HAP-1 (cell line): ENCODE results near the gene DCLK2.

Experiments used
- DNase-seq, 2 experiments: peaks; one replicate each; pipeline ENCODE4 v3.0.0-alpha.2; 2016 to 2020; ENCODE audit warnings: low spot score in 2 of 2
- H3K27me3 ChIP-seq: fragments of 250-450 bp; sonication (Bioruptor Pico); 2 replicates; pipeline ENCODE4 v1.5.1; 2020; ENCODE audit warnings: low read depth, mild to moderate bottlenecking, moderate library complexity
- H3K36me3 ChIP-seq: fragments of 250-450 bp; sonication (Bioruptor Pico); replicated peaks from 2 replicates; pipeline ENCODE4 v1.5.1; 2020; ENCODE audit warnings: mild to moderate bottlenecking
- H3K4me1 ChIP-seq: fragments of 250-450 bp; sonication (Bioruptor Pico); 2 replicates; pipeline ENCODE4 v1.5.1; 2020; ENCODE audit warnings: mild to moderate bottlenecking
- H3K4me3 ChIP-seq: fragments of 250-450 bp; sonication (Bioruptor Pico); 2 replicates; pipeline ENCODE4 v1.5.1; 2020; ENCODE audit warnings: mild to moderate bottlenecking, moderate library complexity
- H3K9me3 ChIP-seq: fragments of 250-450 bp; sonication (Bioruptor Pico); 2 replicates; pipeline ENCODE4 v1.5.1; 2020; ENCODE audit warnings: mild to moderate bottlenecking, moderate library complexity
- in situ Hi-C: fragments of 300-500 bp; cut with MboI; formaldehyde crosslinking; loops from 3 replicates; pipeline ENCODE4 v1.14.3; 2020; ENCODE audit warnings: low sequenced_read_pairs, inconsistent platforms, mixed read lengths

The DCLK2 gene

GRCh38 chr4:150135134-150135772 is 57.0 kb downstream of the DCLK2 start:
- in situ Hi-C loops: no loop called here
- no peaks in the 10 kb centered on the region for H3K36me3 ChIP-seq
- H3K9me3 ChIP-seq: no peaks in the 10 kb centered on the region
- no peak overlapping the region for H3K4me3 ChIP-seq
- no peak for DNase-seq
- H3K4me1 ChIP-seq: peaks cover 15% of the 10 kb centered on the region
- no peaks in the 10 kb centered on the region for H3K27me3 ChIP-seq

- H3K4me1 ChIP-seq: peaks cover 15% of the 10 kb centered on the region
- DNase-seq: no peak
- H3K4me3 ChIP-seq: no peak overlapping the region
- in situ Hi-C loops: no loop called here
- H3K9me3 ChIP-seq: no peaks in the 10 kb centered on the region
- no peaks in the 10 kb centered on the region for H3K27me3 ChIP-seq
- no peaks in the 10 kb centered on the region for H3K36me3 ChIP-seq
Observed at GRCh38 chr4:150136036-150136435, 57.8 kb downstream of the DCLK2 start.

GRCh38 chr4:150136481-150136880 is 58.2 kb downstream of the DCLK2 start:
- in situ Hi-C loops: no loop called here
- Histone ChIP-seq H3K4me3 (no peak overlapping the region), H3K4me1 (peaks cover 15% of the 10 kb centered on the region), H3K36me3 (no peaks in the 10 kb centered on the region), H3K9me3 (no peaks in the 10 kb centered on the region), H3K27me3 (no peaks in the 10 kb centered on the region)
- no peak for DNase-seq

GRCh38 chr4:150139297-150139865 is 61.1 kb downstream of the DCLK2 start:
- H3K9me3 ChIP-seq: no peaks in the 10 kb centered on the region
- in situ Hi-C loops: no loop called here
- DNase-seq: no peak

GRCh38 chr4:150140774-150141400 is 62.6 kb downstream of the DCLK2 start:
- Histone ChIP-seq H3K36me3 (no peaks in the 10 kb centered on the region), H3K4me3 (no peak overlapping the region), H3K4me1 (peaks cover 15% of the 10 kb centered on the region), H3K9me3 (no peaks in the 10 kb centered on the region), H3K27me3 (no peaks in the 10 kb centered on the region)
- no peak for DNase-seq
- in situ Hi-C loops: no loop called here

More at GRCh38 chr4:150139297-150139865, 61.1 kb downstream of the DCLK2 start:
- peaks cover 15% of the 10 kb centered on the region for H3K4me1 ChIP-seq
- H3K27me3 ChIP-seq: no peaks in the 10 kb centered on the region
- H3K36me3 ChIP-seq: no peaks in the 10 kb centered on the region
- no peak overlapping the region for H3K4me3 ChIP-seq

- no peak for DNase-seq
- Histone ChIP-seq H3K4me3 (no peak overlapping the region), H3K36me3 (no peaks in the 10 kb centered on the region), H3K4me1 (peaks cover 11% of the 10 kb centered on the region), H3K9me3 (no peaks in the 10 kb centered on the region), H3K27me3 (no peaks in the 10 kb centered on the region)
- in situ Hi-C loops: no loop called here
Observed at GRCh38 chr4:150141756-150142155, 63.5 kb downstream of the DCLK2 start.

GRCh38 chr4:150142831-150143230 is 64.6 kb downstream of the DCLK2 start:
- Histone ChIP-seq H3K4me1 (peaks cover 2% of the 10 kb centered on the region), H3K27me3 (no peaks in the 10 kb centered on the region), H3K4me3 (no peak overlapping the region), H3K36me3 (no peaks in the 10 kb centered on the region), H3K9me3 (no peaks in the 10 kb centered on the region)
- in situ Hi-C loops: no loop called here
- DNase-seq: no peak

- no peak overlapping the region for H3K4me3 ChIP-seq
Observed at GRCh38 chr4:150145090-150145945, 67.1 kb downstream of the DCLK2 start.

GRCh38 chr4:150145946-150146340 is 67.7 kb downstream of the DCLK2 start:
- in situ Hi-C loops: no loop called here
- Histone ChIP-seq H3K4me3 (no peak overlapping the region), H3K4me1 (no peaks in the 10 kb centered on the region)

More at GRCh38 chr4:150145090-150145945, 67.1 kb downstream of the DCLK2 start:
- Histone ChIP-seq H3K27me3 (no peaks in the 10 kb centered on the region), H3K4me1 (no peaks in the 10 kb centered on the region), H3K36me3 (no peaks in the 10 kb centered on the region), H3K9me3 (no peaks in the 10 kb centered on the region)
- DNase-seq: peak in 1 of 2 experiments; percentile 22
- in situ Hi-C loops: no loop called here

GRCh38 chr4:150149381-150149780 is 71.1 kb downstream of the DCLK2 start:
- no peaks in the 10 kb centered on the region for H3K27me3 ChIP-seq
- no peak for DNase-seq
- H3K4me3 ChIP-seq: no peak overlapping the region
- no peaks in the 10 kb centered on the region for H3K36me3 ChIP-seq
- H3K9me3 ChIP-seq: no peaks in the 10 kb centered on the region
- in situ Hi-C loops: no loop called here
- H3K4me1 ChIP-seq: peaks cover 8% of the 10 kb centered on the region

More at GRCh38 chr4:150145946-150146340, 67.7 kb downstream of the DCLK2 start:
- Histone ChIP-seq H3K36me3 (no peaks in the 10 kb centered on the region), H3K9me3 (no peaks in the 10 kb centered on the region), H3K27me3 (no peaks in the 10 kb centered on the region)
- DNase-seq: no peak

- no peaks in the 10 kb centered on the region for H3K9me3 ChIP-seq
- peaks cover 8% of the 10 kb centered on the region for H3K4me1 ChIP-seq
- H3K36me3 ChIP-seq: no peaks in the 10 kb centered on the region
- in situ Hi-C loops: no loop called here
- no peak for DNase-seq
- no peaks in the 10 kb centered on the region for H3K27me3 ChIP-seq
- H3K4me3 ChIP-seq: no peak overlapping the region
Observed at GRCh38 chr4:150150629-150151062, 72.4 kb downstream of the DCLK2 start.

GRCh38 chr4:150152766-150153165 is 74.5 kb downstream of the DCLK2 start:
- H3K4me1 ChIP-seq: peaks cover 8% of the 10 kb centered on the region
- H3K36me3 ChIP-seq: no peaks in the 10 kb centered on the region
- DNase-seq: peak; percentile 8 to 66
- in situ Hi-C loops: no loop called here
- H3K9me3 ChIP-seq: no peaks in the 10 kb centered on the region
- no peaks in the 10 kb centered on the region for H3K27me3 ChIP-seq
- no peak overlapping the region for H3K4me3 ChIP-seq

- DNase-seq: no peak
- peaks cover 8% of the 10 kb centered on the region for H3K4me1 ChIP-seq
- in situ Hi-C loops: no loop called here
- no peaks in the 10 kb centered on the region for H3K27me3 ChIP-seq
- no peaks in the 10 kb centered on the region for H3K36me3 ChIP-seq
- no peaks in the 10 kb centered on the region for H3K9me3 ChIP-seq
- H3K4me3 ChIP-seq: no peak overlapping the region
Observed at GRCh38 chr4:150155391-150155790, 77.1 kb downstream of the DCLK2 start.
